CD4-positive, alpha-beta memory T cell (primary cell): ENCODE results near the gene MTMR3. TPM values are rescaled to one million over a fixed set of nuclear protein-coding genes. Genes with fewer than 3 reads are reported as not detected.

Source experiments
- CTCF ChIA-PET: fragments of 350-600 bp; sonication (Branson Sonifier 250); formaldehyde crosslinking; loops from one replicate; lab custom pipeline; 2021; ENCODE audit warnings: inconsistent platforms; ENCODE audit not compliant: partially characterized antibody; lab: Charles Lee
- POLR2A ChIA-PET: fragments of 350-600 bp; sonication (Branson Sonifier 250); formaldehyde crosslinking; loops from one replicate; lab custom pipeline; 2021; ENCODE audit not compliant: partially characterized antibody; lab: Charles Lee
- DNase-seq, 5 donors: peaks; one replicate each; pipeline versions ENCODE4 v3.0.0 to v3.0.0-alpha.2; 2020 to 2022; ENCODE audit warnings: mixed read lengths in 1 of 5
- H3K27ac ChIP-seq: one replicate; pipeline ENCODE4 v1.7.0; 2013; ENCODE audit warnings: low read depth, low read length
- H3K27me3 ChIP-seq: 2 replicates; pipeline ENCODE4 v1.7.0; 2013; ENCODE audit warnings: mild to moderate bottlenecking, low read length, moderate library complexity; ENCODE audit not compliant: insufficient read depth
- H3K36me3 ChIP-seq: 2 replicates; pipeline ENCODE4 v1.7.0; 2013; ENCODE audit warnings: mild to moderate bottlenecking, low read length, moderate library complexity; ENCODE audit not compliant: insufficient read depth
- H3K4me1 ChIP-seq: 2 replicates; pipeline ENCODE4 v1.7.0; 2013; ENCODE audit warnings: mild to moderate bottlenecking, low read length, moderate library complexity; ENCODE audit not compliant: insufficient read depth
- H3K4me3 ChIP-seq, 2 donors: one replicate each; pipeline ENCODE4 v1.7.0; 2013; ENCODE audit warnings: low read length in 2 of 2, mild to moderate bottlenecking in 1 of 2
- H3K9me3 ChIP-seq, 2 donors: one replicate each; pipeline ENCODE4 v1.7.0; 2013; ENCODE audit warnings: low read length in 2 of 2, control low read depth in 1 of 2; ENCODE audit not compliant: control insufficient read depth in 1 of 2
- H3K27ac Mint-ChIP-seq, 7 donors: one replicate each; pipeline ENCODE4 v1.8.0; 2020 to 2021; ENCODE audit warnings: mixed read lengths in 7 of 7, mild to moderate bottlenecking in 6 of 7, inconsistent platforms in 3 of 7, moderate library complexity in 3 of 7
- H3K27me3 Mint-ChIP-seq, 2 donors: one replicate each; pipeline ENCODE4 v1.8.0; 2020 to 2021; ENCODE audit warnings: mixed read lengths in 2 of 2
- H3K36me3 Mint-ChIP-seq, 2 donors: one replicate each; pipeline ENCODE4 v1.8.0; 2020 to 2021; ENCODE audit warnings: mixed read lengths in 2 of 2, inconsistent platforms in 1 of 2, mild to moderate bottlenecking in 1 of 2
- H3K4me1 Mint-ChIP-seq, 4 donors: one replicate each; pipeline ENCODE4 v1.8.0; 2020 to 2021; ENCODE audit warnings: mixed read lengths in 4 of 4, mild to moderate bottlenecking in 1 of 4
- H3K4me3 Mint-ChIP-seq, 8 donors: one replicate each; pipeline ENCODE4 v1.8.0; 2020 to 2021; ENCODE audit warnings: mixed read lengths in 8 of 8, mild to moderate bottlenecking in 7 of 8, moderate library complexity in 6 of 8, inconsistent platforms in 3 of 8
- H3K9me3 Mint-ChIP-seq, 8 donors: one replicate each; pipeline ENCODE4 v1.8.0; 2020 to 2021; ENCODE audit warnings: mixed read lengths in 8 of 8, mild to moderate bottlenecking in 5 of 8, inconsistent platforms in 3 of 8, moderate library complexity in 1 of 8
- intact Hi-C: fragments of 100-400 bp; cut with micrococcal nuclease; formaldehyde crosslinking; loops from one replicate; pipeline ENCODE4 v1.15.1; 2023
- polyA plus RNA-seq, 2 donors: library from polyadenylated mRNA; unstranded; fragments of 300-500 nt; fragmentation: Illumina TruSeq; gene quantifications; one replicate each; pipeline ENCODE4 v1.2.3, GENCODE V29; 2021
- total RNA-seq, 2 experiments: library from RNA; stranded (reverse); gene quantifications; one replicate each; pipeline ENCODE4 v1.2.3, GENCODE V29; 2021

MTMR3 gene
- total and polyA plus RNA-seq, 4 experiments from 2014 or later = 11.0 to 68.6 (median 43.3) TPM

DNA sequence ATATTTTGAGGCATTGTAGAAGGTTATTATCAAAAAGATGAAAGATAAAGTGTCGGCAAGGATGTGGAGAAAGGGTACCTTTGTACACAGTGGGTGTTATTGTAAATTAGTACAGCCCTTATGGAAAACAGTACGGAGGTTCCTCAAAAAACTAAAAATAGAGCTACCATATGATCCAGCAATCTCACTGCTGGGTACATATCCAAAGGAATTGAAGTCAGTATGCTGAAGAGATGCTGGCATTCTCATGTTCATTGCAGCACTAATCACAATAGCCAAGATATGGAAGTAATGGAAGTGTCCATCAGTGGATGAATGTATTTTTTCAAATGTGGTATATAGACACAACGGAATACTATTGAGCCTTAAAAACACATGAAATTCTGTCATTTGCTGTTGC is 15.1 kb upstream of the MTMR3 start:
- intact Hi-C loops = loop anchor here (10.0 kb wide), 1 partner anchor 1517 kb away; no protein-coding TSS in a partner anchor
- Histone ChIP-seq H3K36me3 (no peaks in the 10 kb centered on the region), H3K27ac (no peak overlapping the region), H3K4me3 (no peak overlapping the region), H3K9me3 (no peaks in the 10 kb centered on the region), H3K27me3 (no peaks in the 10 kb centered on the region), H3K4me1 (peaks cover 6% of the 10 kb centered on the region)
- Mint-ChIP-seq H3K4me1 (peaks cover 3 to 5% (median 5%) of the 10 kb centered on the region in 4 donors), H3K4me3 (no peak overlapping the region), H3K27me3 (peaks cover 2% of the 10 kb centered on the region in 2 donors), H3K27ac (no peak overlapping the region), H3K9me3 (no peaks in the 10 kb centered on the region), H3K36me3 (no peaks in the 10 kb centered on the region)
- ChIA-PET CTCF (no interaction called here), POLR2A (interaction anchor here (0.6 kb wide), 1 partner anchor 8 kb away, joined by 3 read pairs; no protein-coding TSS in a partner anchor)
- DNase-seq = no peak

GRCh38 chr22:29870574-29870973 is 12.4 kb upstream of the MTMR3 start:
- intact Hi-C loops = no loop called here
- CTCF ChIA-PET = interaction anchor here (0.9 to 1.2 kb wide), 2 partner anchors 38 to 218 kb away, joined by 3 to 4 read pairs; no protein-coding TSS in a partner anchor
- no peaks in the 10 kb centered on the region for H3K36me3 ChIP-seq
- H3K4me3 ChIP-seq = no peak overlapping the region
- DNase-seq = no peak
- peaks cover 6% of the 10 kb centered on the region for H3K4me1 ChIP-seq
- POLR2A ChIA-PET = interaction anchor here (0.7 kb wide), 1 partner anchor 218 kb away, joined by 3 read pairs; no protein-coding TSS in a partner anchor
- Mint-ChIP-seq H3K4me1 (peaks cover 3 to 5% (median 5%) of the 10 kb centered on the region in 4 donors), H3K36me3 (no peaks in the 10 kb centered on the region), H3K27me3 (peaks cover 2% of the 10 kb centered on the region in 2 donors), H3K4me3 (peak overlapping the region in 1 of 8 donors; percentile 46), H3K9me3 (no peaks in the 10 kb centered on the region), H3K27ac (peak overlapping the region in 2 of 7 donors; percentile 7 to 18)
- H3K27ac ChIP-seq = no peak overlapping the region
- no peaks in the 10 kb centered on the region for H3K9me3 ChIP-seq
- no peaks in the 10 kb centered on the region for H3K27me3 ChIP-seq

DNA sequence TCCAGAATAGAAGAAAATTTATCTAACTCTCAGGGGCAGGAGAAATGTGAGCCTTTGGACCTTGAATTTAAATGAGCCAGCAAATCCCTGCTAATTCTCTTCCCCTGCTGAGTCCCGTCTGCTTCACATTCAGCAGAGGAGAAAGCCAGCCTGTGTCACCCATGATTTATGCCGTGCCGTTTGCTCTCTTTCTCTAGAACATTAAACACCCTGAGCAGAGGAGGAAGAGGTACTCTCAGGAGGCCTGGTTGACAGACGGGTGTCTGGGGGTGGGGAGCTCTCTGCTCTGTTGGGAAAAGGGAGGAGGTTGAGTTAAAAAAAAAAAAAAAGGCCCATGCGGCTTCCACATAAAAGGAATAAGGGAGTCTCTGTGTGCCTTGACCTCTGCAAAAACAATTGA is 11.3 kb upstream of the MTMR3 start:
- Mint-ChIP-seq H3K36me3 (no peaks in the 10 kb centered on the region), H3K27me3 (peaks cover 2% of the 10 kb centered on the region in 2 donors), H3K4me1 (peaks cover 3 to 5% (median 5%) of the 10 kb centered on the region in 4 donors), H3K27ac (no peak overlapping the region), H3K4me3 (no peak overlapping the region), H3K9me3 (no peaks in the 10 kb centered on the region)
- no peak for DNase-seq
- Histone ChIP-seq H3K4me1 (peaks cover 6% of the 10 kb centered on the region), H3K36me3 (no peaks in the 10 kb centered on the region), H3K27me3 (no peaks in the 10 kb centered on the region), H3K4me3 (no peak overlapping the region), H3K9me3 (no peaks in the 10 kb centered on the region), H3K27ac (no peak overlapping the region)
- ChIA-PET POLR2A (interaction anchor here (1.1 to 1.6 kb wide), 2 partner anchors 12 to 34 kb away, joined by 3 to 4 read pairs; partner anchors contain the start of genes ASCC2 and MTMR3), CTCF (interaction anchor here (0.9 to 1.2 kb wide), 2 partner anchors 36 to 217 kb away, joined by 3 to 4 read pairs; no protein-coding TSS in a partner anchor)
- intact Hi-C loops = no loop called here

DNA sequence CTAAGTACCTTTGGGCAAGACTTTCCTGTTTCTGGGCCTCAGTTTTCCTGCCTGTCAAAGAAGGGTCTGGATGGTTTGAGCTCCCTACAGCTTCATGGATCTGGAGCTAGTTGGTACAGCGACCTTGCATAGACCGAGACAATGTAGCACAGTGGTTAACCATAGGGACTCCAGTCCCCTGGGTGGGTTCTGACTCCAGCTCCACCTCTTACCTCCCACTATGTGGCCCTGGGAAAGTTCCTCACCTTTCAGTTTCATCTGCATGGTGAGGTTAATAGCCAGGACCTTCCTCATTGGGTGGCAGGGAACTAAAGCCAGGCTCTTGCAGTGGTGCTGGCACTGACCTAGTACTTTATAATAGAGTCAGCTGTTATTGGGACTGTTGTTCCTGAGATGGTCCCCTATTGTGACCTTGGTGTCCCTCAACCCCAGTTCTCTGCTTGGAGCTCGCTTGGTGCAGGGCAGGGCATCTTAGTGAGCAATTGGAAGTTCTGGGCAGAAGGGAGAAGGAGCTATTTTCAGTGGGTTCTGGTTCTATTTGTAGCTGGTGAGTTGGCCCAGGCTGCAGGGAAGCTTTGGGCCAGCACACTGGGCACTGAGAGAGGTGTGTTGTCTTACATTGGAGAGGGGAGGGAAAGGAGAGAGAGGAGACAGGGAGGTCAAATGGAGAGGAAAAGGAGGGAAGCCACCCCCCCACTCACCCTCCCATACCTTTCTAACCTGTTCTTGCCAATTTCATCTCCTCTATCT is 10.7 kb upstream of the MTMR3 start:
- Histone ChIP-seq H3K36me3 (no peaks in the 10 kb centered on the region), H3K9me3 (no peaks in the 10 kb centered on the region), H3K27me3 (no peaks in the 10 kb centered on the region), H3K4me1 (peaks cover 6% of the 10 kb centered on the region), H3K4me3 (no peak overlapping the region), H3K27ac (no peak overlapping the region)
- H3K36me3 Mint-ChIP-seq = no peaks in the 10 kb centered on the region
- H3K4me1 Mint-ChIP-seq = peaks cover 3 to 5% (median 5%) of the 10 kb centered on the region in 4 donors
- intact Hi-C loops = no loop called here
- no peak for DNase-seq
- POLR2A ChIA-PET = interaction anchor here (0.9 to 1.6 kb wide), 2 partner anchors 10 to 34 kb away, joined by 3 to 4 read pairs; partner anchors contain the start of genes ASCC2 and MTMR3
- peaks cover 2% of the 10 kb centered on the region in 2 donors for H3K27me3 Mint-ChIP-seq
- H3K9me3 Mint-ChIP-seq = no peaks in the 10 kb centered on the region
- CTCF ChIA-PET = no interaction called here
- H3K27ac Mint-ChIP-seq = no peak overlapping the region
- no peak overlapping the region for H3K4me3 Mint-ChIP-seq

DNA sequence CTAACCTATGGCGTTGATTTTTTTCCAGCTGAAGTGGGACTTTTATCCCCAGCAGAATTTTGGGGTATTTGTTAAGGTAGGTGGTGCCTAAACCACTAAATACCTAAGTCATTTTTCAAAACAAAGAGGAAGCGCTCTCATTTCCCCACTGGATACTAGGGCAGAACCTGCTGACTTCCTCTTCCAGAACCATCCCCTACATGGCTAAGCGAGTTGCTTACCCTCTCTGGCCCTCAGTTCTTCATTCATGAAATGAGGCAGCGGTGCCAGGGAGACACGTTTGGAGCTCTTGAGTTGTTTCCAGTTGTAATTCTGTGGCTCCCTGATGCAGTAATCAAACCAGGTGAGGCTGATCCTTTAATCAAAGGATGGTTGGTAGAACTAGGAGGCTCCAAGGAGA is 10.0 kb upstream of the MTMR3 start:
- H3K27ac ChIP-seq = no peak overlapping the region
- intact Hi-C loops = no loop called here
- CTCF ChIA-PET = no interaction called here
- no peak overlapping the region for H3K4me3 ChIP-seq
- peaks cover 6% of the 10 kb centered on the region for H3K4me1 ChIP-seq
- H3K9me3 ChIP-seq = no peaks in the 10 kb centered on the region
- peaks cover 3 to 5% (median 5%) of the 10 kb centered on the region in 4 donors for H3K4me1 Mint-ChIP-seq
- no peak overlapping the region for H3K27ac Mint-ChIP-seq
- H3K9me3 Mint-ChIP-seq = no peaks in the 10 kb centered on the region
- H3K36me3 Mint-ChIP-seq = no peaks in the 10 kb centered on the region
- POLR2A ChIA-PET = interaction anchor here (0.9 to 1.6 kb wide), 2 partner anchors 10 to 35 kb away, joined by 3 to 4 read pairs; partner anchors contain the start of genes ASCC2 and MTMR3
- H3K27me3 ChIP-seq = no peaks in the 10 kb centered on the region
- no peak for DNase-seq
- no peaks in the 10 kb centered on the region for H3K36me3 ChIP-seq
- peaks cover 1 to 2% of the 10 kb centered on the region in 2 donors for H3K27me3 Mint-ChIP-seq
- no peak overlapping the region for H3K4me3 Mint-ChIP-seq

DNA sequence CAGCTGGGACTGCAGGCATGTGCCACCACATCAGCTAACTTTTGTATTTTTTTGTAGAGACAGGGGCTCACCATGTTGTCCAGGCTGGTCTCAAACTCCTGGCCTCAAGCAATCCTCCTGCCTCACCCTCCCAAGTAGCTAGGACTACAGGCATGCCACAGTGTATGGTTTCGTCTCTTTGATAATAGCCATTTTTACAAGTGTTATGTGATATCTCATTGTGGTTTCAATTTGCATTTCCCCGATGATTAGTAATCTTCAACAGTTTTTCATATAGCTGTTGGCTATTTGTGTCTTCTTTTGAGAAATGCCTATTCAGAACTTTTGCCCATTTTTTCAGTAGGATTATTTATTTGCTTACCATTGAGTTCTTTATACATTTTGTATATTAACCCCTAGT is 9.0 kb upstream of the MTMR3 start:
- Histone ChIP-seq H3K9me3 (no peaks in the 10 kb centered on the region), H3K27me3 (no peaks in the 10 kb centered on the region), H3K4me3 (no peak overlapping the region), H3K36me3 (no peaks in the 10 kb centered on the region), H3K4me1 (peaks cover 6% of the 10 kb centered on the region), H3K27ac (no peak overlapping the region)
- intact Hi-C loops = no loop called here
- ChIA-PET POLR2A (interaction anchor here (1.0 kb wide), 1 partner anchor 9 kb away, joined by 4 read pairs; the partner anchor contains the start of gene MTMR3), CTCF (interaction anchor here (0.9 kb wide), 1 partner anchor 131 kb away, joined by 3 read pairs; no protein-coding TSS in a partner anchor)
- Mint-ChIP-seq H3K27me3 (peaks cover 2% of the 10 kb centered on the region in 2 donors), H3K27ac (no peak overlapping the region), H3K4me1 (peaks cover 3 to 5% (median 5%) of the 10 kb centered on the region in 4 donors), H3K9me3 (no peaks in the 10 kb centered on the region), H3K36me3 (no peaks in the 10 kb centered on the region), H3K4me3 (no peak overlapping the region)
- no peak for DNase-seq

DNA sequence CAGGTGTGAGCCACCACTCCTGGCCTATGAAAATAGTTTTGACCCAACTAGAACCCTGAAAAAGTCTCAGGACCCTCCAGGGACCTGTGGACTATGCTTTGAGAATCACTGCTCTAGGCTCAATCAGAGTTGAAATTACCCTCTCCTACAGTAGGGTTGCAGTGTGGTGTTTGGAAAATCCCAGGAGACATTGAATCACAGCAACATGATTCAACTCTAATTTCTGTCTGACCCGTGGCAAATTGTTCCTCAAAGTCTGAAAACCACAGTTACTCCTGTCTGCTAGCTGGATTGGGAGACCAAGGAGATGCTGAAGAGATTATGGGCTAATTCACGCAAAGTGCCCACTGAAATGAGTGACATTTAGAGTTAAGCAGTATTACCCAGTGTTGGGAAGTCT is 5.4 kb upstream of the MTMR3 start:
- CTCF ChIA-PET = no interaction called here
- no peaks in the 10 kb centered on the region for H3K4me1 ChIP-seq
- POLR2A ChIA-PET = no interaction called here

More for the DNA sequence above, 5.4 kb upstream of the MTMR3 start:
- H3K27me3 Mint-ChIP-seq = peaks cover 0 to 2% of the 10 kb centered on the region in 2 donors
- H3K27ac ChIP-seq = no peak overlapping the region
- no peaks in the 10 kb centered on the region for H3K36me3 ChIP-seq
- H3K9me3 Mint-ChIP-seq = no peaks in the 10 kb centered on the region
- H3K4me3 Mint-ChIP-seq = no peak overlapping the region
- H3K4me3 ChIP-seq = no peak overlapping the region
- no peaks in the 10 kb centered on the region for H3K36me3 Mint-ChIP-seq
- no peaks in the 10 kb centered on the region for H3K9me3 ChIP-seq
- DNase-seq = no peak
- intact Hi-C loops = no loop called here
- H3K4me1 Mint-ChIP-seq = peaks cover 0 to 5% (median under 1%) of the 10 kb centered on the region in 4 donors
- no peak overlapping the region for H3K27ac Mint-ChIP-seq
- H3K27me3 ChIP-seq = no peaks in the 10 kb centered on the region
